ENCODE measurements around the gene ITPA.

DNA sequence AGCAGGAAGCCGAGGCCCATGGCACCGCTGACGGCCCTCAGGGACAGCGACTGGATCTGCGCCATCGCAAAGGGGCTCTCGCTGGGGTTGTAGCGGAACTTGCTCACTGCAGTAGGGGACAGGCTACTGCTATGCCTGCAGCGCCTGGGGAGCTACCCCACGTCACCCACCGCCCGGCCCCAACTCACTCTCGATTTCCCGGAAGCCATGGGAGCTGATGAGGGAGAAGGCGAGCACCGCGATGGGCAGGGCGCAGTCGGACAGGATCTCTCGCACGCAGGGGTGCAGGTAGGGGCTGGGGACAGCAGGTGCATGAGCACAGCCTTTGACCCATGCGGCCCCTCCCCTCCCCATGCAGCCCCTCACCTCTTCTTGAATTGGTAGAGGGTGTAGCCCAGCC is 19.9 kb downstream of the ITPA start:
- TF ChIP-seq RAD21 (IDR thresholded peaks at IDR 0.05; ENCODE audit: low read depth) (no peak), ZFX (IDR thresholded peaks at IDR 0.05) (no peak)

All from HCT116 (cell line).